ENCODE results near the gene CLECL1. TPM values are rescaled to one million over a fixed set of nuclear protein-coding genes. Genes with fewer than 3 reads are reported as not detected.

The CLECL1 gene
- total RNA-seq (ENCODE audit: unreplicated experiment), result not detected
- long read RNA-seq, result 0 reads

DNA sequence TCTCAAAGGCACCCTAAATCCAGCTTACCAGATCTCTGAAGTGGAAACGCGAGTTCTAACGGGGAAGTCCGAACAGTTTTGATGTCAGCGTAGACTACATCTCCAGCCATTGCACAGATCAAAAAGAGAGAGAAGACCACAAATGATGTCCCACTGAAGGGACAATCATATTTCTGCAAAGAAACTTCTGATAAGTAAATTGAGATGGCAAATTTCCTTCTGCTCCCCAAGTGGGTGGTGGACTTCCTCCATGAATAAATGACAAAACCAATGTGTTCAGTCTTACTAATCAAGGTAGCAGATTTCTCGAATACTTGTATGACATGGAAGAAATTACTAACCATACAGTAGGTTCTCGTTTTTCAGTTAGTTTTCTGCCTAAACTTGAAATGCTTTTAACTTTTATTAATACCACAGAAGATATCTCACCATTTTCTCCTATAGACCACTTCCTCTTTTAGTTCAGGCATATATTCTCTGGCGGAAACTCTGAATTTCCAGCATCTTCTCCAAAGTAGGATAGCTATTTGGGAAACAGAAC is at the start of gene CLECL1:
TSS of gene CLECL1 (minus strand) at position 177 of the 541 bp plus-strand sequence.
- H3K4me1 Mint-ChIP-seq (ENCODE audit: low read depth, unreplicated experiment), result no peaks in the 10 kb centered on the region
- H3K9me3 Mint-ChIP-seq (ENCODE audit: unreplicated experiment), result no peaks in the 10 kb centered on the region
- TF ChIP-seq, protein P1, sequence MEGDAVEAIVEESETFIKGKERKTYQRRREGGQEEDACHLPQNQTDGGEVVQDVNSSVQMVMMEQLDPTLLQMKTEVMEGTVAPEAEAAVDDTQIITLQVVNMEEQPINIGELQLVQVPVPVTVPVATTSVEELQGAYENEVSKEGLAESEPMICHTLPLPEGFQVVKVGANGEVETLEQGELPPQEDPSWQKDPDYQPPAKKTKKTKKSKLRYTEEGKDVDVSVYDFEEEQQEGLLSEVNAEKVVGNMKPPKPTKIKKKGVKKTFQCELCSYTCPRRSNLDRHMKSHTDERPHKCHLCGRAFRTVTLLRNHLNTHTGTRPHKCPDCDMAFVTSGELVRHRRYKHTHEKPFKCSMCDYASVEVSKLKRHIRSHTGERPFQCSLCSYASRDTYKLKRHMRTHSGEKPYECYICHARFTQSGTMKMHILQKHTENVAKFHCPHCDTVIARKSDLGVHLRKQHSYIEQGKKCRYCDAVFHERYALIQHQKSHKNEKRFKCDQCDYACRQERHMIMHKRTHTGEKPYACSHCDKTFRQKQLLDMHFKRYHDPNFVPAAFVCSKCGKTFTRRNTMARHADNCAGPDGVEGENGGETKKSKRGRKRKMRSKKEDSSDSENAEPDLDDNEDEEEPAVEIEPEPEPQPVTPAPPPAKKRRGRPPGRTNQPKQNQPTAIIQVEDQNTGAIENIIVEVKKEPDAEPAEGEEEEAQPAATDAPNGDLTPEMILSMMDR (IDR thresholded peaks at IDR 0.05; ENCODE audit: partially characterized antibody, unreplicated experiment), result no peak

DNA sequence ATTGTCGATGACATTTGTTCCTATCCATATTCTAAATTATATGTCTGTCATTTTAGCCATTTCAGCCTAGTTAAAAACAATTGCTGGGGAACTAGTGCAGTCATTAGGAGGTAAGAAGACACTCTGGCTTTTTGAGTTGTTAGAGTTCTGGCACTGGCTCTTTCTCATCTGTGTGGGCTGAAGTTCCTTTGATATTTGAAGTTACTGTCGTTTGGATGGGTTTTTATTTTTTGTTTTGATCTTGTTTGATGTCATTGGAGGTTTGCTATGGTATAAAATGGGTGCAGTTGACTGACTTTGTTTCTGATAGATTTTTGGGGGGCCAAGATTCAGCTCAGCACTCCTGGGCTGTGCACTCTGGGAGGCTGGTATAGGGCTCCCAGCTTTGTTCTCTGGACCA is 48.5 kb upstream of the CLECL1 start:
- TF ChIP-seq, protein P1 (IDR thresholded peaks at IDR 0.05; ENCODE audit: partially characterized antibody, unreplicated experiment), result no peak
- DNase-seq, result no peak
- H3K9me3 Mint-ChIP-seq (ENCODE audit: unreplicated experiment), result peaks cover 1% of the 10 kb centered on the region
- no peaks in the 10 kb centered on the region for H3K4me1 Mint-ChIP-seq (ENCODE audit: low read depth, unreplicated experiment)
- H3K4me3 Mint-ChIP-seq (ENCODE audit: unreplicated experiment), result no peak overlapping the region
- peaks cover 4% of the 10 kb centered on the region for H3K27me3 Mint-ChIP-seq (ENCODE audit: unreplicated experiment)
- no peaks in the 10 kb centered on the region for H3K36me3 Mint-ChIP-seq (ENCODE audit: unreplicated experiment)
- no peak overlapping the region for H3K27ac Mint-ChIP-seq (ENCODE audit: unreplicated experiment)

More for the DNA sequence above, at the start of gene CLECL1:
- DNase-seq, result no peak
- Mint-ChIP-seq H3K4me3 (ENCODE audit: unreplicated experiment) (no peak within 1 kb of the TSS), H3K27ac (ENCODE audit: unreplicated experiment) (no peak within 1 kb of the TSS), H3K27me3 (ENCODE audit: unreplicated experiment) (no peaks in the 10 kb centered on the region), H3K36me3 (ENCODE audit: unreplicated experiment) (no peaks in the 10 kb centered on the region)

DNA sequence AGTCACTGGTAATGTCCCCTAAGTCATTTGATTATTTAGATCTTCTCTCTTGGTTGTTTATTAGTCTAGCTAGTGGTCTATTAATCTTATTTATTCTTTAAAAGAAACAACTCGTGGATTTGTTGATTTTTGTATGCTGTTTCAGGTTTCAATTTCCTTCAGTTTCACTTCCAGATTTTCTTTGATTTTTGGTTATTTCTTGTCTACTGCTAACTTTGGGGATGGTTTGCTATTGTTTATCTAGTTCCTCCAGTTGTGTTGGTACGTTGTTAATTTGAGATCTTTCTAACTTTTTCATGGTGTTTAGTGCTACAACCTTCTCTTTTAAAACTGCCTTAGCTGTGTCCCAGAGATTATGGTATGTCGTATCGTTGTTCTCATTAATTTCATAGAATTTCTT is 46.3 kb upstream of the CLECL1 start:
- no peak for DNase-seq
- TF ChIP-seq, protein P1 (IDR thresholded peaks at IDR 0.05; ENCODE audit: partially characterized antibody, unreplicated experiment), result no peak
- Mint-ChIP-seq H3K36me3 (ENCODE audit: unreplicated experiment) (no peaks in the 10 kb centered on the region), H3K4me3 (ENCODE audit: unreplicated experiment) (no peak overlapping the region), H3K27ac (ENCODE audit: unreplicated experiment) (no peak overlapping the region), H3K4me1 (ENCODE audit: low read depth, unreplicated experiment) (no peaks in the 10 kb centered on the region), H3K9me3 (ENCODE audit: unreplicated experiment) (peaks cover 1% of the 10 kb centered on the region), H3K27me3 (ENCODE audit: unreplicated experiment) (peaks cover 4% of the 10 kb centered on the region)

DNA sequence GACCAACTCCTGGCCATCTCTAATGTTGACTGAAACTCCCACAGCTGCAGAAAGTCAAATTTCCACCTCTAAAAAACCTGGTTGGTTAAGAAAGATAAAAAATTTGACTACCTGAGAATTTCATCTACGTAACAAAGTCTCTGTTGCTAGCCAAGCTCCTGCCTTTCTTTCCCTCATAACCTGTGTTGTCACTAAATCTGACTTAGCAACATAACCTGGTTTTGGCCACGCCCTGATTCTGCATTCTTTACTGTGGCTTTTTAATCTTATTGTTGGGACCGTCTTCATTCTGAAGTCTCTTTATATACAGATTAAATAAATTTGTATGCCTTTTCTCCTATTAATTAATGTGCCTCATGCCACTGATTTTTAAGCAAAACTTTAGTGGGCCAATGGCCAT is 43.9 kb upstream of the CLECL1 start:
- no peak for DNase-seq
- Mint-ChIP-seq H3K4me3 (ENCODE audit: unreplicated experiment) (no peak overlapping the region), H3K4me1 (ENCODE audit: low read depth, unreplicated experiment) (no peaks in the 10 kb centered on the region), H3K27me3 (ENCODE audit: unreplicated experiment) (no peaks in the 10 kb centered on the region), H3K36me3 (ENCODE audit: unreplicated experiment) (no peaks in the 10 kb centered on the region), H3K9me3 (ENCODE audit: unreplicated experiment) (peaks cover 1% of the 10 kb centered on the region), H3K27ac (ENCODE audit: unreplicated experiment) (no peak overlapping the region)
- TF ChIP-seq, protein P1 (IDR thresholded peaks at IDR 0.05; ENCODE audit: partially characterized antibody, unreplicated experiment), result no peak

DNA sequence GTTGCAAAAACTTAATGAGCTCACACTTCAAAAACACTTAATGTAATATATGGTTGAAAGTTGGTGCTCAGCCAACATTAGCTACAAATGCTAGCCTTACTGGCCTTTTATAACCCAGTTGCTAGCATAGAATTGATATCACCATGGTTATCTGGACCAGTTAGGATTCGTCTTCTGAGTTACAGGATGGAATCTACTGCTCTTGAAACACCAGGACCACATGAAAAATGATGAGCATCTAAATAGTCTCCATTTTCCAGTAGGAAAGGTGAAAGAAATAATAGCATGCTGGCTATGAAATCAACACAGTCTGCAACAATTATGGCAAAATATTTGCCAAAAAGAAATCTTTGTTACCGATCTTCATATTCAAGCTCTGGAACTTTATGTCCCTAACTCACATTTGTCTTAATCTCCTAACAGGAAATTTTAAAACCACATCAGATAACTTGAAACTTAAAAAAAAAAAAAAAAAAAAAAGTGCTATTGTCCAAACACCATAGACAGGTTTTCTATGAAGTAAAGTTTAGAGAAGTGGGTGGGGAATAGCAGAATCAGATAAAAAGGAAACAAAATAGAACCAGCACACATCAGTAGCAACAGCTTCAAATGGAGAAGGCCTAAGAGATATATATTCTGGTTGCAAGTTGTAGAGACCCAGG is 40.5 kb upstream of the CLECL1 start:
- TF ChIP-seq, protein P1 (IDR thresholded peaks at IDR 0.05; ENCODE audit: partially characterized antibody, unreplicated experiment), result no peak
- no peaks in the 10 kb centered on the region for H3K9me3 Mint-ChIP-seq (ENCODE audit: unreplicated experiment)

More for the DNA sequence above, 40.5 kb upstream of the CLECL1 start:
- no peak overlapping the region for H3K4me3 Mint-ChIP-seq (ENCODE audit: unreplicated experiment)
- no peaks in the 10 kb centered on the region for H3K27me3 Mint-ChIP-seq (ENCODE audit: unreplicated experiment)
- DNase-seq, result no peak
- H3K27ac Mint-ChIP-seq (ENCODE audit: unreplicated experiment), result no peak overlapping the region
- no peaks in the 10 kb centered on the region for H3K4me1 Mint-ChIP-seq (ENCODE audit: low read depth, unreplicated experiment)
- no peaks in the 10 kb centered on the region for H3K36me3 Mint-ChIP-seq (ENCODE audit: unreplicated experiment)

All from glutamatergic neuron (in vitro differentiated cells).